Stimulated activated CD4-positive, alpha-beta T cell treated with anti-CD3 and anti-CD28 coated beads, Interleukin-2, amount 100 ng/mL, for 24 hours (primary cell): Measurements from ENCODE around the gene TTC7B.

Experiments used
- DNase-seq, 2 donors: peaks; one replicate each; pipeline ENCODE4 v3.0.0-alpha.2; 2020

Gene TTC7B

GRCh38 chr14:90519262-90519920, 296.8 kb downstream of the TTC7B start:
- DNase-seq = no peak

DNA sequence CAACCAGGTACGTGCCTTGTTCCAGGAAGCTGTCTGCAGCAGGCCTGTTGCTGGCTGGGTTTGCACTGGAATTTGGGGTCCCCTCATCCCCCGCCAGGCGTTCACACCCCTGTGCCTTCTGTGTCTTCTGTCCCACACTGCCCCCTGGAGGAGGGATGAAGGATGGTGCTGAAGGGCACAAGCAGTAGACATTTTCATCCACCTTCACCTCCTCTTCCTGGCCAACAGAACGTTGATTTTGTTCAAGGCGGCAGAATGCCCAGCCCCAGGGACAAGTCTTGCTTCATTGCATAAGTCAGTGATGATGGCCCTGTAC, 297.3 kb downstream of the TTC7B start:
- DNase-seq = peak; percentile 56 to 62

GRCh38 chr14:90518069-90518940, 297.9 kb downstream of the TTC7B start:
- no peak for DNase-seq

- no peak for DNase-seq
Observed at GRCh38 chr14:90517076-90517841, 299.0 kb downstream of the TTC7B start.

- no peak for DNase-seq
Observed at GRCh38 chr14:90514566-90514965, 301.7 kb downstream of the TTC7B start.

GRCh38 chr14:90514015-90514398, 302.2 kb downstream of the TTC7B start:
- no peak for DNase-seq

DNA sequence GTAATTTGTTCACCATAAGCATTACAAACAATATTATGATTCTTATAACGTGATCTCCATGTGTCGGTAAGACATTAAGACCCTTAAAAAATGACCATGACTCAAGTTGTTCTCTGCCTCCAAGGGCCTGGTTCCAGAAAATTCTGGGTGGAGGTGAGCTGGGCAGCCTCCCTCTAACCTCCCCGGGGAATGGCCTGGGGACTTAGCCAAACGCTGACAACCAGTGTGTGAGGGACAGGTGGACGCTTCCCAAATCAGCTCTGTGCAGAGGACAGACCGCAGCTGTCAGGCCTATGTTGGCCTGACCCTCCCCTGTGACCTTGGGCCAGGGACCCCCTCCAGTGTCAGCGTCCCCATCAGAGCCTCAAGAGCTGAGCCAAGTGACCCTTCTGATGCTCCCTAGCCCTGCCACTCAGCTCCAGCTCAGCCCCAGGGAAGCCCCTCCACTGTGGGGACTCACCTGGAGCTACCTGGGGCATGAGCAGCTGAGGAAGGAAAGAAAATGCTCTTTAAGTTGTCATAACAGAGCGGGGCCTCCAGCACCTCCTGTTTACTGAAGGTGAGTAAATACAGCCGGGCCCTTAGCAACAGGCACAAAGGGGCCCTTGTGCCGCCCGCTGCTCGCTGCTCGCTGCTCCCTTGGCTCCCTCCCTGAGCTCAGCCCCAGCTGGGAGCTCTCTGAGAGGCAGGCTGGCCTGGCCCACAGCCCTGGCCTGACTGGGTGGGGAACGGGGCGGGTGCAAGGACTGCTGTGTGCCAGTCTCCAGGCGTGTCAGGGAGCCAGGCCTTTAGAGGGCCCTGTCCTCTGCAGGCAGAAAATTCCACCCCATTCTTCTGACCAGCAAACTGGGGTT, 302.8 kb downstream of the TTC7B start:
- DNase-seq = no peak

- no peak for DNase-seq
Observed at GRCh38 chr14:90512329-90512991, 303.8 kb downstream of the TTC7B start.

GRCh38 chr14:90511795-90512328, 304.4 kb downstream of the TTC7B start:
- no peak for DNase-seq

GRCh38 chr14:90511252-90511651, 305.0 kb downstream of the TTC7B start:
- no peak for DNase-seq

GRCh38 chr14:90510159-90510558, 306.1 kb downstream of the TTC7B start:
- no peak for DNase-seq

- DNase-seq = no peak
Observed at GRCh38 chr14:90509403-90509802, 306.8 kb downstream of the TTC7B start.

- no peak for DNase-seq
Observed at GRCh38 chr14:90508536-90509254, 307.5 kb downstream of the TTC7B start.

DNA sequence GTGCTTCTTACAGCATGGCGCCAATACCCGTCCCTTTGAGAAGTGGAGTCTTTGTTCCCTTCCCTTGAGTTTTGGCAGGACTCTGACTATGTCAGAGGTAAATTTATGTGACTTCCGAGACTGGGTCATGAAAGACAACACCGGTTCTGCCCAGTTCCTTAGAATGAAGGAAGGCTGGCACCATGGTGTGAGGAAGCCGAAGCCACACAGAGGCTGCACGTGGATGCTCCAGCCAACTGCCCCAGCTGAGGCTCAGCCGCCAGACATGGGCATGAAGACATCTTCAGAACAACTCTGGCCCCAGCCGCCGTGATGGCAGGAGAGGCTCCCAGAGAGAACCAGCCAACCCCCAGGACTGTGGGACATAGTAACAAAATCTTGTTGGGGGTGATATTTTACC, 308.2 kb downstream of the TTC7B start:
- DNase-seq = no peak

GRCh38 chr14:90507428-90507827, 308.8 kb downstream of the TTC7B start:
- no peak for DNase-seq

GRCh38 chr14:90506748-90507147, 309.5 kb downstream of the TTC7B start:
- no peak for DNase-seq

DNA sequence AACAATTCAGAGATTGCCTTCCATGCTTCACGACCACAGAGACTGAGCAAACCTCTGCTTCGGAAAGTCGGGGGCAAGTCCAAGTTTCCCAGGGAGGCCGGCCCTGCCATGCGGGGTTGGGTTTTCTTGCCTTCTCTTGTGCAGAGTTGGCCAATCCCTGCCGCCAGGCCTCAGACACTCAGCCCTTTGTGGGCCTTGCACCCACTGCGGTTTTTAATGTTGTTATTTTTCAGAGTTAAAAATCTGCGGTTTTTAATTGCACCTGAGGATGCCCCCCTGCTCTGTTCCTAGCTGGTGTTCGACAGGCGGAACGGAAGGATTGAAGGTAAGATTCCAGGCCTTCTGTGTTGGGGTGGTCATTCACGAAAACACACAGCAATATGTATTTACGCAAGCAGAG, 310.7 kb downstream of the TTC7B start:
- no peak for DNase-seq

GRCh38 chr14:90504643-90505042, 311.6 kb downstream of the TTC7B start:
- DNase-seq = no peak

GRCh38 chr14:90503582-90503981, 312.6 kb downstream of the TTC7B start:
- DNase-seq = no peak

DNA sequence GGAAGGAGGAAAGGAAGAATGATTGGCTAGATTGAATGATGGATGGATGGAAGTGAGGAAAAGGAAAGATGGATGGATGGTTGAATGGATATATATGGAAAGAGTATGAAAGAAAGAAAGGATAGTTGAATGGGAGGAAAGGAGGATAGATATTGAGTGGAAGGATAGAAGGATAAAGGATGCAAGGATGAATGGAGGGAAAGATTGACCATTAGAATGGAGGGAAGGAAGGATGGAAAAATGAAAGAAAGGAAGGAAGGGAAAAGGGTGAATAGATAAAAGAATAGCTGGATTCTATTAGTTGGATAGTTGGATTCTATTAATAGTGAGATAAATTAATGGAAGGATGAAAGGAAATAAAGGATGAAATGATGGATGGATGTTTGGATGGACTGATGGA, 313.5 kb downstream of the TTC7B start:
- DNase-seq = no peak

GRCh38 chr14:90500665-90501370, 315.4 kb downstream of the TTC7B start:
- no peak for DNase-seq
